GM19438 (cell line): ENCODE results near the gene PRIM1.

Source experiments
- ATAC-seq: cut with Tn5 transposase; IDR thresholded peaks from one replicate; pipeline ENCODE4 v1.9.1; 2021; ENCODE audit warnings: low read depth; ENCODE audit not compliant: unreplicated experiment

PRIM1 gene

GRCh38 chr12:56684745-56685359, 67.3 kb downstream of the PRIM1 start:
- ATAC-seq = no peak

DNA sequence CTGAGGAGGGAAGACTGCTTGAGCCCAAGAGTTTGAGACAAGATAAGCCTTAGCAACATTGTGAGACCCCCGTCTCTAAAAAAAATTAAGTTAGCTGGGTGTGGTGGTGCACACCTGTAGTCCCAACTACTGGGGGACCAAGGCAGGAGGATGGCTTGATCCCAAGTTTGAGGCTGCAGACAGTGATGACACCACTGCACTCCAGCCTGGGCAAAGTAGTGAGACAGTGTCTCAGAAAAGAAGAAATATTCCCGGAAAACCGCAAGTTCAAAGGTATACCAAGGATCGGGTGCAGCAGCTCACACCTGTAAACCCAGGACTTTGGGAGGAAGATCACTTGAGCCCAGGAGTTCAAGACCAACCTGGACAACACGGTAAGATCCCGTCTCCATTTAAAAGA, 69.8 kb downstream of the PRIM1 start:
- ATAC-seq = no peak
